T-helper 22 cell (primary cell): ENCODE data around the gene MLANA.

Source experiments
- DNase-seq: peaks from one replicate; pipeline ENCODE4 v3.0.0-alpha.2; 2020; ENCODE audit warnings: low read depth

MLANA gene

GRCh38 chr9:5890641-5891040, at the start of gene MLANA:
Gene MLANA (plus strand): TSS chr9:5890889. CDS start chr9:5892475, 1,586 bp downstream.
- DNase-seq, result no peak

- DNase-seq, result peak; percentile 17
Measured at GRCh38 chr9:5841771-5842573, 48.7 kb upstream of the MLANA start.

- DNase-seq, result no peak
Measured at GRCh38 chr9:5842929-5843793, 47.5 kb upstream of the MLANA start.

- DNase-seq, result no peak
Measured at GRCh38 chr9:5843794-5844471, 46.8 kb upstream of the MLANA start.

- DNase-seq, result no peak
Measured at GRCh38 chr9:5845157-5845531, 45.5 kb upstream of the MLANA start.

- DNase-seq, result no peak
Measured at GRCh38 chr9:5846096-5846495, 44.6 kb upstream of the MLANA start.

- no peak for DNase-seq
Measured at GRCh38 chr9:5846501-5846921, 44.2 kb upstream of the MLANA start.

- DNase-seq, result no peak
Measured at GRCh38 chr9:5848372-5848882, 42.3 kb upstream of the MLANA start.

GRCh38 chr9:5850724-5851122, 40.0 kb upstream of the MLANA start:
- DNase-seq, result no peak

- DNase-seq, result no peak
Measured at GRCh38 chr9:5851445-5851844, 39.2 kb upstream of the MLANA start.

GRCh38 chr9:5852987-5853386, 37.7 kb upstream of the MLANA start:
- no peak for DNase-seq

GRCh38 chr9:5853617-5854016, 37.1 kb upstream of the MLANA start:
- no peak for DNase-seq

GRCh38 chr9:5854063-5854790, 36.5 kb upstream of the MLANA start:
- DNase-seq, result no peak

GRCh38 chr9:5857928-5858327, 32.8 kb upstream of the MLANA start:
- no peak for DNase-seq

- DNase-seq, result no peak
Measured at GRCh38 chr9:5858833-5859232, 31.9 kb upstream of the MLANA start.

GRCh38 chr9:5863092-5863746, 27.5 kb upstream of the MLANA start:
- no peak for DNase-seq

GRCh38 chr9:5864446-5864845, 26.2 kb upstream of the MLANA start:
- DNase-seq, result no peak

GRCh38 chr9:5866272-5866671, 24.4 kb upstream of the MLANA start:
- no peak for DNase-seq

- no peak for DNase-seq
Measured at GRCh38 chr9:5866685-5867084, 24.0 kb upstream of the MLANA start.

- DNase-seq, result no peak
Measured at GRCh38 chr9:5868235-5868634, 22.5 kb upstream of the MLANA start.

GRCh38 chr9:5869315-5870019, 21.2 kb upstream of the MLANA start:
- DNase-seq, result no peak
